HCT116 (cell line): ENCODE measurements around the gene MUC6. TPM values are rescaled to one million over a fixed set of nuclear protein-coding genes. Genes with fewer than 3 reads are reported as not detected.

Source experiments
- ATAC-seq: fragments of 200-7000 bp; cut with Tn5 transposase; 2 replicates; pipeline ENCODE4 v1.9.1; 2020; ENCODE audit warnings: mild to moderate bottlenecking, moderate library complexity
- BruUV-seq: library from RNA; stranded (reverse); fragments of 400-500 nt; replicated peaks from 2 replicates; lab custom pipeline; 2021; lab: Mats Ljungman, UMichigan
- CTCF ChIA-PET: fragments of 300-600 bp; sonication (Branson Sonifier 250); formaldehyde crosslinking; loops from one replicate; lab custom pipeline; 2021; ENCODE audit warnings: antibody characterized with exemption; lab: Charles Lee
- POLR2A ChIA-PET: fragments of 300-600, 350-600 bp; sonication (Branson Sonifier 250); formaldehyde crosslinking; loops from one replicate; lab custom pipeline; 2021; ENCODE audit warnings: antibody characterized with exemption; lab: Charles Lee
- RAD21 ChIA-PET, 2 experiments: fragments of 300-600 bp; sonication (Branson Sonifier 250); formaldehyde crosslinking; loops; one replicate each; lab custom pipeline; 2023; ENCODE audit warnings: low total read pairs in 2 of 2; ENCODE audit not compliant: uncharacterized antibody in 2 of 2, unreplicated experiment in 2 of 2, low non-redundant PET in 1 of 2; lab: Charles Lee
- DNase-seq: peaks from one replicate; pipeline ENCODE4 v3.0.0-alpha.2; 2010; ENCODE audit warnings: low read depth, low spot score
- H2AFZ ChIP-seq: fragments of 200-600 bp; shearing (Covaris generic), sonication (generic); 2 replicates; pipeline ENCODE4 v1.6.1; 2017; ENCODE audit warnings: low read depth, mixed run types, mixed read lengths, antibody characterized with exemption, low read length; ENCODE audit not compliant: poor library complexity, severe bottlenecking
- H3K27ac ChIP-seq: 2 replicates; pipeline ENCODE4 v1.5.1; 2012; ENCODE audit warnings: low read depth, low read length
- H3K27me3 ChIP-seq: fragments of 200-600 bp; sonication (generic); 2 replicates; pipeline ENCODE4 v1.6.1; 2016; ENCODE audit warnings: mixed run types, low read length, mixed read lengths; ENCODE audit not compliant: insufficient read depth
- H3K36me3 ChIP-seq, 2 experiments: fragments of 200-500 bp in 1 of 2; fragments of 200-600 bp in 1 of 2; sonication (Bioruptor generic) in 1 of 2; sonication (generic) in 1 of 2; 2 replicates each; pipeline versions ENCODE4 v1.5.1 to v1.6.1; 2014 to 2016; ENCODE audit warnings: low read length in 2 of 2, inconsistent platforms in 1 of 2, mixed read lengths in 1 of 2, mixed run types in 1 of 2; ENCODE audit not compliant: insufficient read depth in 2 of 2, control insufficient read depth in 1 of 2
- H3K4me1 ChIP-seq, 2 experiments: fragments of 200-600 bp in 1 of 2; sonication (generic) in 1 of 2; 2 replicates each; pipeline versions ENCODE4 v1.5.1 to v1.6.1; 2012 to 2017; ENCODE audit warnings: low read length in 2 of 2, inconsistent platforms in 1 of 2, mild to moderate bottlenecking in 1 of 2, mixed read lengths in 1 of 2, mixed run types in 1 of 2, moderate library complexity in 1 of 2; ENCODE audit not compliant: insufficient read depth in 2 of 2, control insufficient read depth in 1 of 2
- H3K4me2 ChIP-seq: fragments of 200-600 bp; sonication (generic); 2 replicates; pipeline ENCODE4 v1.6.1; 2017; ENCODE audit warnings: mixed run types, low read length, mixed read lengths
- H3K4me3 ChIP-seq, 2 experiments: fragments of 200-600 bp in 1 of 2; sonication (generic) in 1 of 2; replicated peaks in 1 of 2; 2 replicates each; pipeline ENCODE4 v1.5.1; 2011 to 2016; ENCODE audit warnings: low read length in 2 of 2, control low read depth in 1 of 2, low read depth in 1 of 2, mild to moderate bottlenecking in 1 of 2, mixed read lengths in 1 of 2, mixed run types in 1 of 2
- H3K79me2 ChIP-seq: fragments of 200-600 bp; sonication (generic); 2 replicates; pipeline ENCODE4 v1.6.1; 2017; ENCODE audit warnings: mild to moderate bottlenecking, mixed run types, low read length, moderate library complexity, mixed read lengths; ENCODE audit not compliant: insufficient read depth
- H3K9ac ChIP-seq: fragments of 200-600 bp; sonication (generic); 2 replicates; pipeline ENCODE4 v1.6.1; 2016; ENCODE audit warnings: low read length, mixed read lengths
- H3K9me2 ChIP-seq: fragments of 200-600 bp; sonication (generic), shearing (Covaris generic); 2 replicates; pipeline ENCODE4 v1.6.1; 2017; ENCODE audit warnings: mixed run types, mild to moderate bottlenecking, moderate library complexity; ENCODE audit not compliant: insufficient read depth
- H3K9me3 ChIP-seq, 2 experiments: fragments of 200-500 bp in 1 of 2; fragments of 200-600 bp in 1 of 2; sonication (Bioruptor generic) in 1 of 2; sonication (generic) in 1 of 2; 2 replicates each; pipeline ENCODE4 v1.6.1; 2014 to 2017; ENCODE audit warnings: low read length in 2 of 2, mixed read lengths in 2 of 2, inconsistent platforms in 1 of 2, low read depth in 1 of 2, mild to moderate bottlenecking in 1 of 2, mixed run types in 1 of 2, moderate library complexity in 1 of 2; ENCODE audit not compliant: control insufficient read depth in 1 of 2, insufficient read depth in 1 of 2
- H4K20me1 ChIP-seq: fragments of 200-600 bp; sonication (generic), shearing (Covaris generic); 2 replicates; pipeline ENCODE4 v1.6.1; 2017; ENCODE audit warnings: mixed run types, mild to moderate bottlenecking, moderate library complexity; ENCODE audit not compliant: insufficient read depth
- SRF ChIP-seq: IDR thresholded peaks from 2 replicates; pipeline ENCODE4 v1.6.1; 2012; ENCODE audit warnings: low read depth
- TCF7L2 ChIP-seq: IDR thresholded peaks from 2 replicates; pipeline ENCODE4 v1.7.0; 2011; ENCODE audit warnings: borderline replicate concordance, inconsistent platforms; ENCODE audit not compliant: insufficient read depth, insufficient read length; ENCODE audit errors: extremely low read depth
- YY1 ChIP-seq: IDR thresholded peaks from 2 replicates; pipeline ENCODE4 v1.6.1; 2011; ENCODE audit warnings: low read length, low read depth, moderate library complexity, mild to moderate bottlenecking; ENCODE audit not compliant: insufficient replicate concordance; ENCODE audit errors: extremely low read depth
- ZFX ChIP-seq: fragments of 450-650 bp; IDR thresholded peaks from 2 replicates; pipeline ENCODE4 v1.6.1; 2017
- ZNF274 ChIP-seq: fragments of 200-500 bp; sonication (Bioruptor generic); IDR thresholded peaks from 2 replicates; pipeline ENCODE4 v1.6.1; 2014; ENCODE audit warnings: mild to moderate bottlenecking, low read depth, low read length, inconsistent platforms
- intact Hi-C: fragments of 100-400 bp; cut with micrococcal nuclease; formaldehyde crosslinking; loops from 2 replicates; pipeline ENCODE4 v1.10.0; 2022
- total RNA-seq: library from RNA; stranded (reverse); gene quantifications from one replicate; pipeline ENCODE4 v1.2.1, GENCODE V29; 2021; ENCODE audit not compliant: unreplicated experiment
- TF ChIP-seq, protein P1 (sequence below): IDR thresholded peaks from 2 replicates; pipeline ENCODE4 v1.6.1; 2011; ENCODE audit warnings: mild to moderate bottlenecking, low read length, moderate library complexity; ENCODE audit not compliant: insufficient replicate concordance; ENCODE audit errors: extremely low read depth
- TF ChIP-seq, protein P2 (sequence below), 3 experiments: fragments of 200-600 bp in 1 of 3; sonication (generic) in 1 of 3; IDR thresholded peaks in 2 of 3; conservative IDR thresholded peaks in 1 of 3; 2 replicates each; pipeline ENCODE4 v1.5.1; 2012 to 2017; ENCODE audit warnings: low read depth in 2 of 3, low read length in 2 of 3, antibody characterized with exemption in 1 of 3, borderline replicate concordance in 1 of 3, control low read depth in 1 of 3, mild to moderate bottlenecking in 1 of 3, mixed read lengths in 1 of 3, mixed run types in 1 of 3, moderate library complexity in 1 of 3; ENCODE audit not compliant: insufficient read depth in 1 of 3
- TF ChIP-seq, protein P3 (sequence below): IDR thresholded peaks from 2 replicates; pipeline ENCODE4 v1.6.1; 2012; ENCODE audit warnings: low read depth
- TF ChIP-seq, protein P4 (sequence below): IDR thresholded peaks from 2 replicates; pipeline ENCODE4 v1.6.1; 2012
- TF ChIP-seq, protein P5 (sequence below): IDR thresholded peaks from 2 replicates; pipeline ENCODE4 v1.6.1; 2012

Gene MUC6
- total RNA-seq, 1 experiment from 2014 or later = 0.02 TPM

DNA sequence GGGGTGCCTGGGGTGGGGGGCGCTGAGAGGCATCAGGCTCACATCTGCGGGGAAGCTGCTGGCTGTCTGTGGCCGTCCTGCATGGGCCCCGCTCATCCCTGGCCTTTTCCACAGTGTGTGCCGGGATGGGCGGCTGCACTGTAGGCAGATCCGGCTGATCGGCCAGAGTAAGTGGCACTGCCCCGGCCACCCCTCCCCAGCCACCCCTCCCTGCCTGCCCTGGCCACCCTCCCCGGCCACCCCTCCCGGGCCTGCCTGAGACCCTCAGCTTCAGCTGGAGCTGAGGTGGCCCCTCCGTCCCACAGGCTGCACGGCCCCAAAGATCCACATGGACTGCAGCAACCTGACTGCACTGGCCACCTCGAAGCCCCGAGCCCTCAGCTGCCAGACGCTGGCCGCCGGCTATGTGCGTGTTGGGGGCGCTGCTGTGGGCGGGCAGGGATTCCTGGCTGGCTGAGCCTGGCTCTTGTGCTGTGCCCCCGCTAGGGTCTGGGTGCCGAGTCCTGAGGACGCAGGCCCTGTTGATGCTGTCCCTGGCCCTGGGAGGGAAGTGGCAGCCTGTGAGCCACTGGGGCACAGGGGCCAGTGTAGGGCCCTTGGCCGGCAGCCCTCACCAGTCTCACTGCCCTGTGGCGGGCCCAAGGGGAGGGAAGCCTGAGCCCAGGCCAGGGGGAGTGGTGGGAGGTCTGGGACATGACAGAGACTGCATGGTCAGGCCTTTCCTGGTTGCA lies 49.1 kb upstream of the MUC6 start:
- POLR2A ChIA-PET = no interaction called here

More for the DNA sequence above, 49.1 kb upstream of the MUC6 start:
- intact Hi-C loops = no loop called here
- BruUV-seq = no TSS peak
- TF ChIP-seq TCF7L2 (no peak), ZNF274 (no peak), ZFX (no peak), YY1 (no peak), SRF (no peak)
- TF ChIP-seq, protein P1, sequence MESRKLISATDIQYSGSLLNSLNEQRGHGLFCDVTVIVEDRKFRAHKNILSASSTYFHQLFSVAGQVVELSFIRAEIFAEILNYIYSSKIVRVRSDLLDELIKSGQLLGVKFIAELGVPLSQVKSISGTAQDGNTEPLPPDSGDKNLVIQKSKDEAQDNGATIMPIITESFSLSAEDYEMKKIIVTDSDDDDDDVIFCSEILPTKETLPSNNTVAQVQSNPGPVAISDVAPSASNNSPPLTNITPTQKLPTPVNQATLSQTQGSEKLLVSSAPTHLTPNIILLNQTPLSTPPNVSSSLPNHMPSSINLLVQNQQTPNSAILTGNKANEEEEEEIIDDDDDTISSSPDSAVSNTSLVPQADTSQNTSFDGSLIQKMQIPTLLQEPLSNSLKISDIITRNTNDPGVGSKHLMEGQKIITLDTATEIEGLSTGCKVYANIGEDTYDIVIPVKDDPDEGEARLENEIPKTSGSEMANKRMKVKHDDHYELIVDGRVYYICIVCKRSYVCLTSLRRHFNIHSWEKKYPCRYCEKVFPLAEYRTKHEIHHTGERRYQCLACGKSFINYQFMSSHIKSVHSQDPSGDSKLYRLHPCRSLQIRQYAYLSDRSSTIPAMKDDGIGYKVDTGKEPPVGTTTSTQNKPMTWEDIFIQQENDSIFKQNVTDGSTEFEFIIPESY = no peak
- TF ChIP-seq, protein P2, sequence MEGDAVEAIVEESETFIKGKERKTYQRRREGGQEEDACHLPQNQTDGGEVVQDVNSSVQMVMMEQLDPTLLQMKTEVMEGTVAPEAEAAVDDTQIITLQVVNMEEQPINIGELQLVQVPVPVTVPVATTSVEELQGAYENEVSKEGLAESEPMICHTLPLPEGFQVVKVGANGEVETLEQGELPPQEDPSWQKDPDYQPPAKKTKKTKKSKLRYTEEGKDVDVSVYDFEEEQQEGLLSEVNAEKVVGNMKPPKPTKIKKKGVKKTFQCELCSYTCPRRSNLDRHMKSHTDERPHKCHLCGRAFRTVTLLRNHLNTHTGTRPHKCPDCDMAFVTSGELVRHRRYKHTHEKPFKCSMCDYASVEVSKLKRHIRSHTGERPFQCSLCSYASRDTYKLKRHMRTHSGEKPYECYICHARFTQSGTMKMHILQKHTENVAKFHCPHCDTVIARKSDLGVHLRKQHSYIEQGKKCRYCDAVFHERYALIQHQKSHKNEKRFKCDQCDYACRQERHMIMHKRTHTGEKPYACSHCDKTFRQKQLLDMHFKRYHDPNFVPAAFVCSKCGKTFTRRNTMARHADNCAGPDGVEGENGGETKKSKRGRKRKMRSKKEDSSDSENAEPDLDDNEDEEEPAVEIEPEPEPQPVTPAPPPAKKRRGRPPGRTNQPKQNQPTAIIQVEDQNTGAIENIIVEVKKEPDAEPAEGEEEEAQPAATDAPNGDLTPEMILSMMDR (IDR thresholded peaks at IDR 0.05 in 2 of 3, conservative IDR thresholded peaks at IDR 0.05 in 1 of 3; ENCODE audit: borderline replicate concordance in 1 of 3, insufficient read depth in 1 of 3, low read depth in 2 of 3, low read length in 2 of 3) = no peak
- TF ChIP-seq, protein P3, sequence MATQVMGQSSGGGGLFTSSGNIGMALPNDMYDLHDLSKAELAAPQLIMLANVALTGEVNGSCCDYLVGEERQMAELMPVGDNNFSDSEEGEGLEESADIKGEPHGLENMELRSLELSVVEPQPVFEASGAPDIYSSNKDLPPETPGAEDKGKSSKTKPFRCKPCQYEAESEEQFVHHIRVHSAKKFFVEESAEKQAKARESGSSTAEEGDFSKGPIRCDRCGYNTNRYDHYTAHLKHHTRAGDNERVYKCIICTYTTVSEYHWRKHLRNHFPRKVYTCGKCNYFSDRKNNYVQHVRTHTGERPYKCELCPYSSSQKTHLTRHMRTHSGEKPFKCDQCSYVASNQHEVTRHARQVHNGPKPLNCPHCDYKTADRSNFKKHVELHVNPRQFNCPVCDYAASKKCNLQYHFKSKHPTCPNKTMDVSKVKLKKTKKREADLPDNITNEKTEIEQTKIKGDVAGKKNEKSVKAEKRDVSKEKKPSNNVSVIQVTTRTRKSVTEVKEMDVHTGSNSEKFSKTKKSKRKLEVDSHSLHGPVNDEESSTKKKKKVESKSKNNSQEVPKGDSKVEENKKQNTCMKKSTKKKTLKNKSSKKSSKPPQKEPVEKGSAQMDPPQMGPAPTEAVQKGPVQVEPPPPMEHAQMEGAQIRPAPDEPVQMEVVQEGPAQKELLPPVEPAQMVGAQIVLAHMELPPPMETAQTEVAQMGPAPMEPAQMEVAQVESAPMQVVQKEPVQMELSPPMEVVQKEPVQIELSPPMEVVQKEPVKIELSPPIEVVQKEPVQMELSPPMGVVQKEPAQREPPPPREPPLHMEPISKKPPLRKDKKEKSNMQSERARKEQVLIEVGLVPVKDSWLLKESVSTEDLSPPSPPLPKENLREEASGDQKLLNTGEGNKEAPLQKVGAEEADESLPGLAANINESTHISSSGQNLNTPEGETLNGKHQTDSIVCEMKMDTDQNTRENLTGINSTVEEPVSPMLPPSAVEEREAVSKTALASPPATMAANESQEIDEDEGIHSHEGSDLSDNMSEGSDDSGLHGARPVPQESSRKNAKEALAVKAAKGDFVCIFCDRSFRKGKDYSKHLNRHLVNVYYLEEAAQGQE = no peak
- TF ChIP-seq, protein P4, sequence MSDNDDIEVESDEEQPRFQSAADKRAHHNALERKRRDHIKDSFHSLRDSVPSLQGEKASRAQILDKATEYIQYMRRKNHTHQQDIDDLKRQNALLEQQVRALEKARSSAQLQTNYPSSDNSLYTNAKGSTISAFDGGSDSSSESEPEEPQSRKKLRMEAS = no peak
- TF ChIP-seq, protein P5, sequence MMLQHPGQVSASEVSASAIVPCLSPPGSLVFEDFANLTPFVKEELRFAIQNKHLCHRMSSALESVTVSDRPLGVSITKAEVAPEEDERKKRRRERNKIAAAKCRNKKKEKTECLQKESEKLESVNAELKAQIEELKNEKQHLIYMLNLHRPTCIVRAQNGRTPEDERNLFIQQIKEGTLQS = no peak
- TF ChIP-seq, all 23 proteins: peak for 0
- H3K4me3 ChIP-seq = no peak overlapping the region
- H3K9ac ChIP-seq = no peak overlapping the region
- H3K27ac ChIP-seq = no peak overlapping the region
- ChIA-PET CTCF (no interaction called here), RAD21 (no interaction called here)
- no peaks in the 10 kb centered on the region for H3K79me2 ChIP-seq
- no peaks in the 10 kb centered on the region for H4K20me1 ChIP-seq
- no peaks in the 10 kb centered on the region for H3K9me3 ChIP-seq
- no peak for ATAC-seq
- no peaks in the 10 kb centered on the region for H3K36me3 ChIP-seq
- H2AFZ ChIP-seq = no peak overlapping the region
- DNase-seq = no peak
- no peaks in the 10 kb centered on the region for H3K4me1 ChIP-seq
- no peaks in the 10 kb centered on the region for H3K9me2 ChIP-seq
- H3K27me3 ChIP-seq = no peaks in the 10 kb centered on the region
- no peak overlapping the region for H3K4me2 ChIP-seq
